Breast epithelium (tissue), 4 donors: ENCODE data around the gene ZSCAN23. TPM values are rescaled to one million over a fixed set of nuclear protein-coding genes. Genes with fewer than 3 reads are reported as not detected.
"Not testable (repeated sequence)": the region's sequence is repeated elsewhere in the genome, so short reads cannot be mapped to it uniquely, and the experiment has no call there.

ENCODE experiments used
- DNase-seq, 2 donors: peaks; one replicate each; pipeline ENCODE4 v3.0.0-alpha.2; 2019; ENCODE audit warnings: low spot score in 2 of 2
- H3K27ac ChIP-seq, 2 donors: fragments of 200-600 bp; sonication (generic) in 1 of 2; one replicate each; pipeline ENCODE4 v1.5.1; 2016 to 2019; ENCODE audit warnings: mild to moderate bottlenecking in 1 of 2
- H3K27me3 ChIP-seq, 2 donors: fragments of 200-600 bp; sonication (generic) in 1 of 2; one replicate each; pipeline versions ENCODE4 v1.5.1 to v1.6.0; 2017 to 2019; ENCODE audit warnings: control low read depth in 1 of 2, mild to moderate bottlenecking in 1 of 2
- H3K36me3 ChIP-seq: fragments of 200-600 bp; one replicate; pipeline ENCODE4 v1.5.1; 2019
- H3K4me1 ChIP-seq, 2 donors: fragments of 200-600 bp; sonication (generic); one replicate each; pipeline ENCODE4 v1.5.1; 2016 to 2019; ENCODE audit warnings: control low read depth in 1 of 2
- H3K4me3 ChIP-seq, 3 donors: fragments of 200-600 bp; sonication (generic); 1 replicate in 2 of 3; 2 replicates in 1 of 3; pipeline ENCODE4 v1.5.1; 2016 to 2019; ENCODE audit warnings: mild to moderate bottlenecking in 3 of 3, moderate library complexity in 2 of 3
- H3K9me3 ChIP-seq, 2 donors: fragments of 200-600 bp; sonication (generic) in 1 of 2; one replicate each; pipeline ENCODE4 v1.5.1; 2016 to 2019; ENCODE audit warnings: control low read depth in 1 of 2
- CTCF ChIP-seq, 3 donors: fragments of 450-650 bp; IDR thresholded peaks; one replicate each; pipeline ENCODE4 v1.5.1; 2016 to 2017; ENCODE audit warnings: antibody characterized with exemption in 3 of 3, mild to moderate bottlenecking in 3 of 3, moderate library complexity in 3 of 3
- POLR2A ChIP-seq: fragments of 450-650 bp; IDR thresholded peaks from one replicate; pipeline ENCODE4 v1.6.1; 2016; ENCODE audit warnings: antibody characterized with exemption, mild to moderate bottlenecking, moderate library complexity
- POLR2AphosphoS5 ChIP-seq, 3 donors: sonication (generic); formaldehyde crosslinking; IDR thresholded peaks; one replicate each; pipeline ENCODE4 v1.6.1; 2017; ENCODE audit warnings: antibody characterized with exemption in 3 of 3
- intact Hi-C: fragments of 100-400 bp; cut with DNase I; formaldehyde crosslinking; loops from one replicate; pipeline ENCODE4 v1.15.1; 2023; ENCODE audit warnings: low total_unique reads
- total RNA-seq, 3 donors: library from RNA; depleted of rRNA; stranded (reverse); fragments of >200 nt; gene quantifications; one replicate each; pipeline ENCODE4 v1.1.0, GENCODE V29; 2016

Gene ZSCAN23
- total RNA-seq, 3 donors from 2014 or later, result 1.1 to 6.0 (median 5.6) TPM

GRCh38 chr6:28413681-28414080 lies 29.6 kb downstream of the ZSCAN23 start:
- Histone ChIP-seq H3K4me3 (no peak overlapping the region), H3K36me3 (no peaks in the 10 kb centered on the region), H3K27me3 (no peaks in the 10 kb centered on the region), H3K9me3 (peaks cover 0 to 9% of the 10 kb centered on the region in 2 donors), H3K27ac (no peak overlapping the region), H3K4me1 (no peaks in the 10 kb centered on the region)
- intact Hi-C loops, result no loop called here
- TF ChIP-seq POLR2A (no peak), POLR2AphosphoS5 (IDR thresholded peaks at IDR 0.05) (no peak), CTCF (IDR thresholded peaks at IDR 0.05) (no peak)
- DNase-seq, result no peak

GRCh38 chr6:28410767-28411166 lies 32.5 kb downstream of the ZSCAN23 start:
- TF ChIP-seq CTCF (IDR thresholded peaks at IDR 0.05), result no peak
- no peak for TF ChIP-seq POLR2A
- no peak for TF ChIP-seq POLR2AphosphoS5 (IDR thresholded peaks at IDR 0.05)
- no peaks in the 10 kb centered on the region for H3K36me3 ChIP-seq
- DNase-seq, result no peak
- intact Hi-C loops, result no loop called here
- H3K4me3 ChIP-seq, result no peak overlapping the region
- H3K27me3 ChIP-seq, result no peaks in the 10 kb centered on the region
- no peak overlapping the region for H3K27ac ChIP-seq
- no peaks in the 10 kb centered on the region for H3K4me1 ChIP-seq
- peaks cover 0 to 9% of the 10 kb centered on the region in 2 donors for H3K9me3 ChIP-seq

GRCh38 chr6:28408076-28408802 lies 35.1 kb downstream of the ZSCAN23 start:
- H3K4me3 ChIP-seq, result no peak overlapping the region
- TF ChIP-seq POLR2AphosphoS5 (IDR thresholded peaks at IDR 0.05) (no peak), POLR2A (no peak), CTCF (IDR thresholded peaks at IDR 0.05) (no peak)
- no peaks in the 10 kb centered on the region for H3K36me3 ChIP-seq
- intact Hi-C loops, result no loop called here
- no peak overlapping the region for H3K27ac ChIP-seq
- DNase-seq, result no peak
- H3K4me1 ChIP-seq, result no peaks in the 10 kb centered on the region
- H3K9me3 ChIP-seq, result peaks cover 0 to 9% of the 10 kb centered on the region in 2 donors
- H3K27me3 ChIP-seq, result no peaks in the 10 kb centered on the region

GRCh38 chr6:28407401-28407800 lies 35.9 kb downstream of the ZSCAN23 start:
- peaks cover 0 to 9% of the 10 kb centered on the region in 2 donors for H3K9me3 ChIP-seq
- H3K36me3 ChIP-seq, result no peaks in the 10 kb centered on the region
- no peak for DNase-seq
- H3K27ac ChIP-seq, result no peak overlapping the region
- H3K27me3 ChIP-seq, result no peaks in the 10 kb centered on the region
- H3K4me3 ChIP-seq, result no peak overlapping the region
- H3K4me1 ChIP-seq, result no peaks in the 10 kb centered on the region
- TF ChIP-seq POLR2A (no peak), POLR2AphosphoS5 (IDR thresholded peaks at IDR 0.05) (no peak), CTCF (IDR thresholded peaks at IDR 0.05) (no peak)
- intact Hi-C loops, result no loop called here

GRCh38 chr6:28403923-28404322 lies 39.4 kb downstream of the ZSCAN23 start:
- H3K36me3 ChIP-seq, H3K27ac ChIP-seq, H3K4me1 ChIP-seq, intact Hi-C loops, H3K27me3 ChIP-seq, H3K9me3 ChIP-seq, DNase-seq, H3K4me3 ChIP-seq: not testable (repeated sequence)
